Adrenal gland (tissue), 12 donors: ENCODE results near the gene WDFY4. TPM values are rescaled to one million over a fixed set of nuclear protein-coding genes. Genes with fewer than 3 reads are reported as not detected.

Experiments used
- DNase-seq, 7 donors: peaks; one replicate each; pipeline ENCODE4 v3.0.0-alpha.2; 2019 to 2020
- H3K27ac ChIP-seq, 5 donors: fragments of 200-600 bp; sonication (generic) in 4 of 5; 1 replicate in 3 of 5; 2 replicates in 2 of 5; pipeline versions ENCODE4 v1.5.1 to v1.8.0; 2016 to 2020; ENCODE audit warnings: mild to moderate bottlenecking in 1 of 5
- H3K27me3 ChIP-seq: fragments of 200-600 bp; 2 replicates; pipeline ENCODE4 v1.8.0; 2021
- H3K36me3 ChIP-seq, 2 donors: fragments of 200-600 bp; replicated peaks in 1 of 2; 1 replicate in 1 of 2; 2 replicates in 1 of 2; pipeline versions ENCODE4 v1.5.1 to v1.8.0; 2018 to 2022
- H3K4me1 ChIP-seq, 2 donors: fragments of 200-600 bp; replicated peaks in 1 of 2; 1 replicate in 1 of 2; 2 replicates in 1 of 2; pipeline versions ENCODE4 v1.5.1 to v1.8.0; 2018 to 2021
- H3K4me3 ChIP-seq, 4 donors: fragments of 200-600 bp; sonication (generic) in 3 of 4; one replicate each; pipeline ENCODE4 v1.5.1; 2016 to 2018
- H3K9me3 ChIP-seq, 3 donors: fragments of 200-600 bp; sonication (generic) in 1 of 3; replicated peaks in 1 of 3; 1 replicate in 2 of 3; 2 replicates in 1 of 3; pipeline versions ENCODE4 v1.5.1 to v1.8.0; 2016 to 2021
- CTCF ChIP-seq, 6 experiments: fragments of 450-650 bp in 4 of 6; fragments of 200-600 bp in 2 of 6; sonication (generic) in 1 of 6; IDR thresholded peaks; 1 replicate in 5 of 6; 2 replicates in 1 of 6; pipeline versions ENCODE4 v1.5.1 to v1.8.0; 2016 to 2021; ENCODE audit warnings: antibody characterized with exemption in 6 of 6, mild to moderate bottlenecking in 2 of 6, moderate library complexity in 1 of 6
- POLR2A ChIP-seq, 2 donors: fragments of 450-650 bp; IDR thresholded peaks; one replicate each; pipeline ENCODE4 v1.6.1; 2017; ENCODE audit warnings: antibody characterized with exemption in 2 of 2, mild to moderate bottlenecking in 2 of 2, moderate library complexity in 1 of 2
- WGBS, 4 donors: extraction: QIAGEN DNeasy Blood & Tissue Kit in 2 of 4; methylation state at CpG; one replicate each; pipeline versions ENCODE4 v1.1.5 to v1.1.7; 2013 to 2017; 5-methylcytosine and 5-hydroxymethylcytosine counted together
- intact Hi-C, 2 donors: fragments of 100-400 bp; cut with DNase I; formaldehyde crosslinking; loops; one replicate each; pipeline versions ENCODE4 v1.14.1 to v1.15.0; 2022 to 2023
- polyA plus RNA-seq, 3 donors: library from polyadenylated mRNA; stranded (reverse); fragments of 200-250 nt in 2 of 3; fragments of 350-450 nt in 1 of 3; fragmentation: Illumina TruSeq in 1 of 3; extraction: RNeasy Lipid Tissue Mini Kit (QIAGEN cat#74804) in 1 of 3; gene quantifications; one replicate each; pipeline ENCODE4 v1.2.3, GENCODE V29; 2013 to 2014
- total RNA-seq, 9 donors: library from RNA; depleted of rRNA in 4 of 9; stranded (reverse); fragments of >200 nt in 4 of 9; fragments of 120-200 nt in 1 of 9; fragmentation: NEBNext Ultra II Directional in 1 of 9; extraction: Animal tissue kit (Norgen Biotek cat#: 25700) in 1 of 9; gene quantifications; one replicate each; pipeline versions ENCODE4 v1.1.0 to v1.2.4, GENCODE V29; 2013 to 2023
- donor health status: healthy with polysubstance abuse.
- donor health status: Bipolar disorder and iron deficiency.
- donor health status: DM: yes; HTN: yes; CAD: no.
- donor health status: DM: no; HTN: no; CAD: no.
- donor health status: DM: no; HTN: no; CAD: no.
- donor health status: DM: yes; HTN: yes; CAD: no.

The WDFY4 gene
- total and polyA plus RNA-seq, 12 donors = 0.61 to 9.9 (median 5.7) TPM

DNA sequence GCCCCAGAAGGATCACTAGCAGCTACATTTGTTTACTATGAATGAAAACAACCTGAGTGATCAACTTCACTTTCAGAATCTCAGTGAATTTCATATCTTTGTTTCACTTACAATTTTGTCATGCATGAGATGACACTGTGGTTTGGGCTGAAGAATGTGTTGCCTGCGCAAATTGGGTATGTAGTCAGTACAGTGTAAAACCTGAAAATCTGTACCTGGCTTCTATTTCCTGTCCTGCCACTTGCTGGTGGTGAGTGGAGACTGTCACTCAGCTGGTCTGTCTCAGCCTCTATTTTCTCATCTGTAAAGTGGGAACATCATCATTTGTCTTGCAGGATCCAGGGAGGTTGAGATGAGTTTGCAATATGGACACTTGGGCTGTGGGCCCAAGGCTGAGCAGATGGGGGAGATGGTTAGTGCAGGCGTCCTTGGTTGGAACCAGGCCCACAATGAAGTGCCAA is 118.0 kb downstream of the WDFY4 start:
- H3K36me3 ChIP-seq = no peaks in the 10 kb centered on the region
- H3K4me1 ChIP-seq = no peaks in the 10 kb centered on the region
- no peak for TF ChIP-seq POLR2A (IDR thresholded peaks at IDR 0.05)
- no peak for TF ChIP-seq CTCF (IDR thresholded peaks at IDR 0.05)
- no peak overlapping the region for H3K27ac ChIP-seq
- 73 to 87% (median 84%) methylated on average over 2 of the region's 2 CpGs for WGBS, 4 donors
- no peaks in the 10 kb centered on the region for H3K9me3 ChIP-seq
- no peaks in the 10 kb centered on the region for H3K27me3 ChIP-seq
- no peak for DNase-seq
- H3K4me3 ChIP-seq = no peak overlapping the region
- intact Hi-C loops = no loop called here

- Histone ChIP-seq H3K36me3 (no peaks in the 10 kb centered on the region), H3K9me3 (no peaks in the 10 kb centered on the region), H3K27ac (no peak overlapping the region), H3K4me1 (no peaks in the 10 kb centered on the region), H3K27me3 (no peaks in the 10 kb centered on the region), H3K4me3 (no peak overlapping the region)
- intact Hi-C loops = no loop called here
- TF ChIP-seq CTCF (IDR thresholded peaks at IDR 0.05) = no peak
- TF ChIP-seq POLR2A (IDR thresholded peaks at IDR 0.05) = no peak
- WGBS, 4 donors = 56 to 70% (median 68%) methylated on average over 4 of the region's 4 CpGs
- no peak for DNase-seq
Measured at GRCh38 chr10:48803801-48804584, 119.3 kb downstream of the WDFY4 start.

DNA sequence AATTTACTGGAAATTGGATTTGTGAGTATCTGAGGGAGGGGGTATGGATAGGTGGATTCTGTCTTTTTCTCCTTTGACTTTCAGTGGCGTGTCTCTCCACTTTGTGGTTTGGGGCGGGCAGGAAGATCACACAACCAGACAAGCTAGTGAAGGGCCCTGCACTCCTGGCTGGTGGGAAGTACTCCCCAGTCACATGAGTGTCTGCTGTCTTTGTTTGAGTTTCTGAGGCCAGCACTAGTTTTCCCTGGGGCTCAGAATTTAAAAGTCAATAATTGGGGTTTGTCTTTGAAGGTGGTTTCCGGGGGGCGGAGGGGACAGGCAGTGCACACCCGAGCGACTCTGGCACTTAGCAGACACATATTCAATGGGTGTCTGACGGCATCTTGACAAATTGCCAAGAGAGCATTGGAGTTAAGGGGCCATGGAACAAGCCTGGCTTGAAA is 120.1 kb downstream of the WDFY4 start:
- DNase-seq = no peak
- Histone ChIP-seq H3K4me3 (no peak overlapping the region), H3K27ac (no peak overlapping the region), H3K4me1 (no peaks in the 10 kb centered on the region), H3K36me3 (no peaks in the 10 kb centered on the region), H3K27me3 (no peaks in the 10 kb centered on the region), H3K9me3 (no peaks in the 10 kb centered on the region)
- intact Hi-C loops = no loop called here
- 46 to 55% (median 51%) methylated on average over 4 to 7 of the region's 7 CpGs for WGBS, 4 donors
- TF ChIP-seq CTCF (IDR thresholded peaks at IDR 0.05) = no peak
- TF ChIP-seq POLR2A (IDR thresholded peaks at IDR 0.05) = no peak

DNA sequence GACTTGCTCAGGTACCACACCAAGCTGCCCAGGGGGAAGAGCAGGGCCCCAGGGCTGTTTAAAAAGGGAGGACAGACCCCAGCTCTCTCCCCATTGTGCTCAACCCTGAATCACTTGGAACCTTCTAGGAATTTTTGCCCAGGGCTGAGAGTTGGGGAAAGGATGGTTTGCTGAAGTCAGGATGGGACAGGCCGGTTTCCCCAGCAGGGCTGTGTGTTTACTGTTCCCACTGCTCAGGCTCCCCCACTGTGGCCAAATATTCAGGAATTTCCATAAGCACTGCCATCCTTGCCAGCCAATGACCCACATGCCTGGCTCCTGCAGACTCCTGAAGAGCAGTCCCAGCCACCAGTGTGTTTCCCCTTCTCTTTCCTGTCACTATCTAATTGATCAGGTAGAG is 120.7 kb downstream of the WDFY4 start:
- intact Hi-C loops = no loop called here
- Histone ChIP-seq H3K9me3 (no peaks in the 10 kb centered on the region), H3K4me3 (no peak overlapping the region), H3K36me3 (no peaks in the 10 kb centered on the region), H3K27me3 (no peaks in the 10 kb centered on the region), H3K27ac (no peak overlapping the region), H3K4me1 (no peaks in the 10 kb centered on the region)
- TF ChIP-seq POLR2A (IDR thresholded peaks at IDR 0.05) (no peak), CTCF (IDR thresholded peaks at IDR 0.05) (no peak)
- DNase-seq = no peak
- WGBS, 4 donors = 81 to 100% (median 93%) methylated on average over 1 of the region's 1 CpG
